ENCODE results near the gene PDIK1L.

DNA sequence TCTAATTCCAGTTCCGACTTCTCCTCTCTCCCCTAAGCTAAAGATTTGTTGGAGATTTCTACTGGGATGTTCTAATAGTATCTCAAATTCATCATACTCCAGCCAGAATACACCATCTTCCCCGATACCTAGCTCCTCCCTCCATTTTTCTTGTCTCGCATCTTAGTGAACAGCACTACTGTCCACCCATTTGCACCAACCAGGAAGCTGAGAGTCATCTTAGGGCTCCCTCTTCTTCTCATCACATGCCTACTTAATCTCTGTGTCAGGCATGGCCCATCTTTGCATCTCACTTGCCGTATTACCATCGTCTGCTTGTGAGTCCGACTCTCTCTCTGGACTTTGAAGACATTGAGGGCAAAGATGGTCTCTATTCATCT lies 40.7 kb upstream of the PDIK1L start:
- TF ChIP-seq BRCA1 (IDR thresholded peaks at IDR 0.05; ENCODE audit: low read depth, low read length) (no peak), MAFK (IDR thresholded peaks at IDR 0.05; ENCODE audit: low read depth, low read length) (no peak), EP300 (IDR thresholded peaks at IDR 0.05; ENCODE audit: borderline replicate concordance in 1 of 2, low read depth in 2 of 2, low read length in 2 of 2) (no peak), ATF2 (IDR thresholded peaks at IDR 0.05; ENCODE audit: low read length) (no peak), FOSL1 (IDR thresholded peaks at IDR 0.05; ENCODE audit: insufficient read depth, low read depth, low read length) (no peak), POLR2A (IDR thresholded peaks at IDR 0.05; ENCODE audit: control extremely low read depth in 1 of 2, low read depth in 2 of 2, low read length in 2 of 2) (no peak), GTF2F1 (IDR thresholded peaks at IDR 0.05; ENCODE audit: borderline replicate concordance, low read depth, low read length) (no peak), CHD2 (IDR thresholded peaks at IDR 0.05; ENCODE audit: low read length) (no peak), RFX5 (IDR thresholded peaks at IDR 0.05; ENCODE audit: borderline replicate concordance, low read depth, low read length) (no peak), ASH2L (IDR thresholded peaks at IDR 0.05; ENCODE audit: low read length) (no peak), BCL11A (IDR thresholded peaks at IDR 0.05; ENCODE audit: low read depth in 2 of 2, low read length in 2 of 2) (no peak)
- TF ChIP-seq, protein P1, sequence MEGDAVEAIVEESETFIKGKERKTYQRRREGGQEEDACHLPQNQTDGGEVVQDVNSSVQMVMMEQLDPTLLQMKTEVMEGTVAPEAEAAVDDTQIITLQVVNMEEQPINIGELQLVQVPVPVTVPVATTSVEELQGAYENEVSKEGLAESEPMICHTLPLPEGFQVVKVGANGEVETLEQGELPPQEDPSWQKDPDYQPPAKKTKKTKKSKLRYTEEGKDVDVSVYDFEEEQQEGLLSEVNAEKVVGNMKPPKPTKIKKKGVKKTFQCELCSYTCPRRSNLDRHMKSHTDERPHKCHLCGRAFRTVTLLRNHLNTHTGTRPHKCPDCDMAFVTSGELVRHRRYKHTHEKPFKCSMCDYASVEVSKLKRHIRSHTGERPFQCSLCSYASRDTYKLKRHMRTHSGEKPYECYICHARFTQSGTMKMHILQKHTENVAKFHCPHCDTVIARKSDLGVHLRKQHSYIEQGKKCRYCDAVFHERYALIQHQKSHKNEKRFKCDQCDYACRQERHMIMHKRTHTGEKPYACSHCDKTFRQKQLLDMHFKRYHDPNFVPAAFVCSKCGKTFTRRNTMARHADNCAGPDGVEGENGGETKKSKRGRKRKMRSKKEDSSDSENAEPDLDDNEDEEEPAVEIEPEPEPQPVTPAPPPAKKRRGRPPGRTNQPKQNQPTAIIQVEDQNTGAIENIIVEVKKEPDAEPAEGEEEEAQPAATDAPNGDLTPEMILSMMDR (IDR thresholded peaks at IDR 0.05; ENCODE audit: control extremely low read depth in 1 of 3, insufficient read depth in 1 of 3, low read depth in 1 of 3, low read length in 3 of 3): no peak
